Right atrium auricular region (tissue), 2 donors: ENCODE measurements around the gene DCAF15. TPM values are rescaled to one million over a fixed set of nuclear protein-coding genes. Genes with fewer than 3 reads are reported as not detected.
A peak's percentile ranks its signal among the peaks of the same experiment; 100 is the strongest.

Source experiments
- DNase-seq: peaks from one replicate; pipeline ENCODE4 v3.0.0-alpha.2; 2019; ENCODE audit warnings: low spot score
- H3K27ac ChIP-seq, 2 donors: fragments of 200-600 bp; sonication (generic); 1 replicate in 1 of 2; 2 replicates in 1 of 2; pipeline ENCODE4 v1.5.1; 2016 to 2019
- H3K27me3 ChIP-seq, 2 donors: fragments of 200-600 bp; sonication (generic); one replicate each; pipeline versions ENCODE4 v1.5.1 to v1.6.0; 2017 to 2019
- H3K36me3 ChIP-seq: fragments of 200-600 bp; sonication (generic); one replicate; pipeline ENCODE4 v1.5.1; 2016
- H3K4me1 ChIP-seq, 2 donors: fragments of 200-600 bp; sonication (generic); one replicate each; pipeline versions ENCODE4 v1.5.1 to v1.6.0; 2017 to 2019
- H3K4me3 ChIP-seq, 2 donors: fragments of 200-600 bp; sonication (generic); 1 replicate in 1 of 2; 2 replicates in 1 of 2; pipeline ENCODE4 v1.5.1; 2017 to 2019; ENCODE audit warnings: mild to moderate bottlenecking in 1 of 2, moderate library complexity in 1 of 2
- H3K9me3 ChIP-seq, 2 donors: fragments of 200-600 bp; sonication (generic); one replicate each; pipeline ENCODE4 v1.5.1; 2019
- CTCF ChIP-seq, 2 donors: fragments of 200-600 bp; sonication (generic); IDR thresholded peaks; one replicate each; pipeline ENCODE4 v1.5.1; 2019; ENCODE audit warnings: antibody characterized with exemption in 2 of 2
- total RNA-seq, 2 donors: library from RNA; depleted of rRNA; stranded (reverse); fragments of >200 nt; gene quantifications; one replicate each; pipeline ENCODE4 v1.1.0, GENCODE V29; 2016

DCAF15 gene
- total RNA-seq, 2 donors from 2014 or later: 10.6 to 12.2 TPM

GRCh38 chr19:13989487-13989886, 37.2 kb downstream of the DCAF15 start:
- no peak for DNase-seq
- Histone ChIP-seq H3K27ac (no peak overlapping the region), H3K4me1 (peaks cover 0 to 35% of the 10 kb centered on the region in 2 donors), H3K27me3 (no peaks in the 10 kb centered on the region), H3K9me3 (no peaks in the 10 kb centered on the region), H3K36me3 (peaks cover 10% of the 10 kb centered on the region), H3K4me3 (no peak overlapping the region)
- TF ChIP-seq CTCF (IDR thresholded peaks at IDR 0.05): no peak

GRCh38 chr19:13990085-13990484, 37.8 kb downstream of the DCAF15 start:
- Histone ChIP-seq H3K27ac (no peak overlapping the region), H3K9me3 (no peaks in the 10 kb centered on the region), H3K4me1 (peaks cover 0 to 32% of the 10 kb centered on the region in 2 donors), H3K36me3 (peaks cover 10% of the 10 kb centered on the region), H3K4me3 (no peak overlapping the region), H3K27me3 (no peaks in the 10 kb centered on the region)
- no peak for DNase-seq
- no peak for TF ChIP-seq CTCF (IDR thresholded peaks at IDR 0.05)

GRCh38 chr19:13992025-13992424, 39.7 kb downstream of the DCAF15 start:
- Histone ChIP-seq H3K27me3 (no peaks in the 10 kb centered on the region), H3K36me3 (peaks cover 10% of the 10 kb centered on the region), H3K4me1 (peaks cover 0 to 19% of the 10 kb centered on the region in 2 donors), H3K9me3 (no peaks in the 10 kb centered on the region), H3K27ac (no peak overlapping the region), H3K4me3 (no peak overlapping the region)
- TF ChIP-seq CTCF (IDR thresholded peaks at IDR 0.05): no peak
- DNase-seq: no peak

- TF ChIP-seq CTCF (IDR thresholded peaks at IDR 0.05): no peak
- peaks cover 0 to 8% of the 10 kb centered on the region in 2 donors for H3K4me1 ChIP-seq
- peaks cover 0 to 4% of the 10 kb centered on the region in 2 donors for H3K9me3 ChIP-seq
- DNase-seq: no peak
- H3K36me3 ChIP-seq: peaks cover 10% of the 10 kb centered on the region
- H3K4me3 ChIP-seq: no peak overlapping the region
- no peaks in the 10 kb centered on the region for H3K27me3 ChIP-seq
- H3K27ac ChIP-seq: no peak overlapping the region
Observed at GRCh38 chr19:13993590-13994300, 41.4 kb downstream of the DCAF15 start.

- H3K36me3 ChIP-seq: peaks cover 10% of the 10 kb centered on the region
- H3K4me3 ChIP-seq: no peak overlapping the region
- peak overlapping the region; percentile 61 to 67 for H3K27ac ChIP-seq
- no peak for DNase-seq
- TF ChIP-seq CTCF (IDR thresholded peaks at IDR 0.05): no peak
- H3K27me3 ChIP-seq: no peaks in the 10 kb centered on the region
- H3K9me3 ChIP-seq: peaks cover 0 to 10% of the 10 kb centered on the region in 2 donors
- H3K4me1 ChIP-seq: peaks cover 0 to 8% of the 10 kb centered on the region in 2 donors
Observed at GRCh38 chr19:13995017-13995728, 42.9 kb downstream of the DCAF15 start.
